NCI-H748 (cell line): ENCODE measurements around the gene PNLIP.

Experiments used
- DNase-seq: peaks from one replicate; lab custom pipeline; 2025; ENCODE audit not compliant: unreplicated experiment; lab: John Stamatoyannopoulos, UW

PNLIP gene

GRCh38 chr10:116567335-116567734, 21.6 kb downstream of the PNLIP start:
- DNase-seq = no peak

- no peak for DNase-seq
Measured at GRCh38 chr10:116574797-116575196, 29.1 kb downstream of the PNLIP start.

GRCh38 chr10:116587878-116588591, 42.3 kb downstream of the PNLIP start:
- no peak for DNase-seq

DNA sequence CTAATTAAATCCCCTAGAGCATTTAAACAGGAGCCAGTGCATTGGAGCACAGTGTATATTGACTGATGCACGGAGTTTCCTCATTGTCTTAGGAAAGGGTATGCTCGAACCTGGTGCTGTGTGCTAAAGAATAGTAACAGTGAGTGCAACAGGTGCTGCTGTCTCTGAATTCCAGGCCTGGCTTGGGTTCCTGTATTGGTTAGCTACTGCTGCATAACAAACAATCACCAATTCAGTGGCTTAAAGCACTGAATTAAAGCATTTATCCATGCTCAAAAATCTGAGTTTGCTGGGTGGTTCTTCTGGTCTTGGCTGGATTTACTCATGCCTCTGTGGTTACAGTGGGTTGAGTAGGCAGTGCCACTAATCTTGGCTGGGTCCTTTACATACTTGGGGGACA, 43.3 kb downstream of the PNLIP start:
- no peak for DNase-seq

- DNase-seq = no peak
Measured at GRCh38 chr10:116589926-116590325, 44.2 kb downstream of the PNLIP start.

DNA sequence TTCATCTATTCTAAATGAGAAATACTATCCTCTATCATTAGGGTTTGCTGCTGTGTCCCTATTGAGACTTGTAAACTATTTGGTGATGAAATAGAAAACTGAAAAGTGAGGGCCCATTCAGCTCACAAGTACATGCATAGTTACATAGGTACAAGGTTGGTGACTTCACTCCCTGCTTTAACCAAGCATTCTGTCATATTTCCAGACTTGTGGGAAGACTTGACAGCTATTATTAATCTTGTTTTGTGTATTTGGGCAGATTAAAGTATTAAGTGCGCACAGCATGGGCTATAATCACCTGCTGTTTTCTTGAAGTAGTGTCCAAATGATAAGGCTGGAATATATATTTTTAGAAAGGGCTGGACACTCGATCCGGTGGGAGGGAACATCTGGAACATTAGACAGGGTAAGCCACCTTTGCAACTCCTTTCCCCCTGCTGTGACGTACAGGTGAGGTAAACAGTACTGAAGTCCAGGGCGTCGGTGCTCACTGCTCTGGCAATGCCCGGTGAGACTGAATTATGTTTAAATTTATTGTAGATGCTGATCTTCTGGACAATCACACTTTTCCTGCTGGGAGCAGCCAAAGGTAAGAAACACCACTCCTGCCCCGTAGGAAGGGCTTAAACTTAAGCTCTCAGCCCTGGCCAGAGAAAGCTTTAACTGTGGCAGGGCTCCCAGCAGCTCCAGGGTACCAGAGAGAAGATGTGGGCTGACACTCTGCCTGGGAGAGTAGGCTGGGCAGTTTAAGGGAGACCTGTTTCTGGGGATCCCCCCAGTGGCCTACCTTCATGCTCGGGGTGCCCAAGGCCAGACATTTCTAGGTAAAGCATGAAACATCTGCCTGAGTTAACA, 45.1 kb downstream of the PNLIP start, which contains the start of gene PNLIPRP1:
PNLIPRP1 (plus strand) TSS at position 370 of the 855 bp plus-strand sequence; CDS start at position 541, 171 bp downstream.
- no peak for DNase-seq

DNA sequence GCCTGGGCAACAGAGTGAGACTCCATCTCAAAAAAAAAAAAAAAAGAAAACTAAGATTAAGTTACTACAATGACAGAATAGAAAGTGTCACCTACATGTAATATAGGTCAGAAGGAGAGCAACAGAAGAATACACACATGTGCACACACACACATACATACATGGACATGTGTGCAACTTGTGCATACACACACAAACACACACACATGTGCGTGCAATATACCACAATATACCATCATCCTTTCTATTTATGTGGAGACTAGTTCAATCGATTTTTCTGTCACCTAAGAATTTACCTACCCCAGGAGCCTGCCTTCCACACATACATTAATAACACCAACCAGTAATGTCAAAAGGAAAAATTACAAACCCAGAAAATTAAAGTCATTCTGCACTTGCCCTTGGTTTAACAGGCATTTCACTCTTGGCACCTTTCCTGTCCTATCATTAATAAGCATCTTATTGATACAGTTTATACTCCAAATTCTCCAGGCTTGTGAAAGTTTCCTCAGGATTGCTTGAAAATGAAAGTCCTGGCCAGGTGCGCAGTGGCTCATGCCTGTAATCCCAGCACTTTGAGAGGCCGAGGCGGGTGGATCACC, 47.5 kb downstream of the PNLIP start:
- no peak for DNase-seq

DNA sequence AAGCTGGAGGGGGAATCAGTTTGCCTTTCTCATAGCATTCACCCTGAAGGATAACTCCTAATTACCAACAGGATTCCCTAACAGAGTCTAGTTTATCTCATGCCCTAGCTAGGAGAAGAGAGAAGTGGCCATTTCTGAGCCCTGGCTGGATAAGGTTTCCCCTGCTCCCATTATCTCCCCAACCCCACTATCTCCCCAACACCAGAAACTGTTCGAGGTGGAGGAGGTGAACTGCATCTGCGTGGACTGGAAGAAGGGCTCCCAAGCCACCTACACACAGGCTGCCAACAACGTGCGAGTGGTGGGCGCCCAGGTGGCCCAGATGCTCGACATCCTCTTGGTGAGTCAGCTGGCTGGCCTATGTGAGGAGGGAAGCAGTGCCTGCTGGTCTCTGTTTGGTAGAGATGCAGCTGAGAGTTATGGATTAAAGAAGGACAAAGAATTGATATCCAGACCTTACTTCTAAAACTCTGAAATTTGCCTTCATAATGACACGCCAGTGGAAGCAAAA, 48.8 kb downstream of the PNLIP start:
- DNase-seq = no peak

GRCh38 chr10:116596062-116596461, 50.3 kb downstream of the PNLIP start:
- no peak for DNase-seq

- DNase-seq = no peak
Measured at GRCh38 chr10:116597543-116597942, 51.8 kb downstream of the PNLIP start.

GRCh38 chr10:116598329-116598728, 52.6 kb downstream of the PNLIP start:
- DNase-seq = no peak

GRCh38 chr10:116599991-116600390, 54.3 kb downstream of the PNLIP start:
- DNase-seq = no peak

DNA sequence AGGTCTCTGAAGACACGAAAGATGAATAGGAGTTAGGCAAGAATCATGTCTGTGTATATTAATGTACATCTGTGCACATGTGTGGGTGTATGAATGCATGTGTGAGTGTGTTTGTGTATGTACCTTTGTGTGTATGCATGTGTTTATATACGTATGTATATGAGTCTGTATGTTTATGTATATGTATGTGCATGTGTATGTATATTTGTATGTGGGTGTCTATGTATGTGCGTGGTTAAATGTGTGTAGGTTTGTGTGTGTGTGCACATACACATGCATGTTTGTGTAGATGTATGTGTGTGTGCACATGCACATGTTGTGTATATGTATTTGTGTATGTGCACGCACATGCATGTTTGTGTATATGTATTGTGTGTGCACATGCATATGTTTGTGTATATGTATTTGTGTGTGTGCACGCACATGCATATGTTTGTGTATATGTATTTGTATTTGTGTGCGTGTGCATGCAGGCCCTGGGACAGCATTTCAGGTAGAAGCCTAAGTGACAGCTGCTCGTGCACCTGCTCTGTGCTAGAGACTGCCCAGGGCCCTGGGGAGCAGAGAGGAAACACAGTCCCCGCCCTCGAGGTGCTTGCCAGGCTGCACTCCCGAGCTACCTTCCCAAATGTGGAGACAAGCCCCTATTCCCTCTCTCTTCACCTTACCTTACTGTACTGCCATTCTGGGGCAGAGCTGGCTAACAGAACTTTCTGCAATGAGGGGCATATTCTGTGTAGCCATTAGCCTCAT, 57.1 kb downstream of the PNLIP start:
- DNase-seq = no peak

- DNase-seq = no peak
Measured at GRCh38 chr10:116606061-116606483, 60.3 kb downstream of the PNLIP start.

DNA sequence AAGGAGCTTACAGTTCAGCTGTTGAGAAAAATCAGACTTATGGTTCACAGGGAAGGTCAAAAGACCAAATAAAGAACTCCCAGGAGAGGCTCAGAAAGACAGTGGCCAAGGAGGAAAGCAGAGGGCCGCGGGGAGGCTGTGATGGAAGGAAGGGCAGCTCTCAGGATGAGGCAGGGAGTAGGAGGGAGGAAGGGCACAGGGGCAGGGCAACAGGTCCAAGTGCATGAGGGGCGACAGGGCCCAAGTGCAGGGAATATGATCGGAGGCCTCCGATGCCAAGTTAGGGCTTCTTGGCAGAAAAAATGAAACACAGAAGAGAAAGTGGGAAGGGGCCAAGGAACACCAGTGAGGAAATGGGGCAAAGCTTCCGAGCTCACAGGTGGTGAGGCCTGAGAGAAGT, 61.6 kb downstream of the PNLIP start:
- no peak for DNase-seq

DNA sequence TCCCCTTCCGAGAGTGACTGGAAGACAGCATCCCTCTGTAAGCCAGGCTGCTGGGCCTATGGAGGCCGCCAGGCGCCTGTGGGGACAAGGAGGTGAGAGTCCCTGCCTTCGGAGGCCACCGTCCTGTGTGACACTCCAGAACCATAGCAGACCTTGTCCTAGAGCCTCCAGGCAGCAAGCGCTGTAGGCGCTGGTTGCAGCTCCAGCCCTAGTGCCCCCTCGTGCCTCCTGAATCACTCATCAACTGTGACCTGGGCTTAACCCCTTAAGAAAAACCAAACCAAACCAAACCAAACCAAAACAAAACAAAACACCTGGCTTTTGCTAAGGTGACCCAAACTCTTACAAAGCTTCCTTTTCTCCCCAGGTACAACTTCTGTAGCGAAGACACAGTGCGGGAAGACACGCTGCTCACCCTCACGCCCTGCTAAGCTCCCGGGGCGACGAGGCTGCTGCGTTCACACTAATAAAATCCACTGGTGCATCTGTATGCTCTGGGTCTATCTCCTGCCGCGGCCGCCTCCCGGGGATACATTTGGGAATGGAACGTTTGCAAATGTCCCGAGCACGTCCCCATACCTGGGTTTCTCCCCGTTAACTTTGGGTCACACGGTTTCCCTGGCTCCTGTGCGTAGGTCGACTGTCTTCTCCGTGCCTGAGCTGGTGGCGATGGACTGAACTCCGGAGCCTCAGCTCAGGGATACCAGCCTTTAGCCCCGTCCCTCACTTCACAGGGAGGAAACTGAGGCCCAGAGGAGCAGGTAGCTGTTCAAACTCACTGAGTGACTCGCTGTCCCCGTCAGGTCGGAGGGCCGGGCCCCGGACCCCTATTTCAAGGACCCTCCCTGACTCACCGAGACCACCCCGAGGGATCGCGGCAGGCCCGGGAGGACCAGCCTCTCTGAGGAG, 63.2 kb downstream of the PNLIP start:
- DNase-seq = no peak

DNA sequence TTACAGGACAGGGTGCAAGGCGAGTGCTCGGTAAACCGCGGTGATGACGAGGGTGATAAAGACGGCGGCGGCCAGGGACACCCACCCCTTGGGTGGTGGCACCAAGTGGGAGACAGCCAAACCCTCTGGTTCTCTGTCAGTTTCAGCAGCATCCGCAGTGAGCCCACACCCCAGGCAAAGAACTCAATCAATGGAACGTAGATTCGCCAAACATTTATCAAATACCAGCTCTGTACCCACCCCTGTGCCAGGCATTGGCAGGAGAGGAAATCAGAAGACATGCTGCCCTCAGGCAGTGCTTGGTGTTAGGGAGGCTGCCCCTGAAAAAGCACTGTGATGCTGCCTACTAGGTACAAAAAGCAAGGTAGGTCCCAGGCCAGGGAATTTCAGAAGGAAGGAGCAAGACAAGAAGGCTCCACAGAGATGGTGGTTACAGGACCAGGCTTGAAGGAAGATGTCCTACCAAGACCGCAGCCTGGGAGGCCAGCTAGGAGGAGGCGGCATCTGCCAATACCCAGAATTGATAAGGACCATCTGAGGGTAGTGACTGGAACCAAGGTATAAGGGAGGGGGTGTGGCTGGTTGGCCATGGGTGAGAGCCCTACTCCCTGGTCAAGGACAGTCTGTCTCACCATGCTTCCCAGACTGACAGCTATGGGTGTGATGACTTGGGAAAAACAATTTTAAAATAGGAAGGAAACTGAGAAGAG, 64.9 kb downstream of the PNLIP start:
- DNase-seq = no peak

DNA sequence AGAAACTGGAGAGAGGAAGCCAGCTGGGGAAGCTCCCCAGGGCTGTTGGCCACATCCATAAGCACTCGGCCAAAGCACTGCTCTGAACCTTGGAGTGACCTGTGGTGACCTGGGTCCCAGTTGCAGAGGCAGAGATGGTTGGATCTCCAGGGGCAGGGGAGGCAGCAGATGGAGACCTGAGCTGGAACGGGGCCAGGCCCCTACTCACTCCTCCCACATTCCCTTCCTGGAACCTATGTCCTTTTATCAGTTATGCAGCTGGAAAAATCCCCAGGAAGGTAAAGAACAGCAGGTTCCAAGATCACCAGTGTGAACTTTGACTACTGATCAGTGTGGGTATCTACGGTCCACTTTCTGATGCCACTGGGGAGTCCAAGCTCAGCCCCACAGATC, 65.4 kb downstream of the PNLIP start:
- no peak for DNase-seq

DNA sequence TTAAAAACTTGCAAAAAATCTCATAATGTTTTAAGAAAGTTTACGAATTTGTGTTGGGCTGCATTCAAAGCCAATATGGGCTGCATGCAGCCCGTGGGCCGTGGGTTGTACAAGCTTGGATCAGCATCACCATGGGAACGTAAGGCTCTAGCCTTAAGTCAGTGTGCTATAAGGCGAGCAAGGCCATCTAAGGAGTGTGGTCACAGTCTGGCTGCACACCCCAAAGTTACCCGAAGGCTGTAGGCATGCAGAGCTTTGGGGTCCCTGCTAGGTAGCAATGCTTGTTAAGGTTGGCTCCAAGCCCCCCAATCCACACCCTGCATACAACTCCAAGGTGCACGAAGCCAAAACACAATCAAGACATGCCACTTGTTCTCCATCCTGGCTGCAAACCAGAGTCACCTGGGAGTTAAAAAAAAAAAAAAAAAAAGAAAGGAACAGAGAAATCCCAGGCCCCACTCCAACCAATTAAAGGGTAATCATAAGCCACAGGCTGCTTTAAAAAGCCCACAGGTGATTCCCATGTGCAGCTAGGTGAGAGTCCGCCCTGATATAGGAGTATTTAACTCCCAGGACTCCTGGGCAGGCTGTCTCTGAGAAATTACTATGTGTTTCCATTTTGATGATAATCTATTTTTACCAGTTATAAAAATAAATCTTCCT, 66.5 kb downstream of the PNLIP start:
- DNase-seq = no peak
